ENCODE measurements around the gene ZNF670.

ZNF670 gene

GRCh38 chr1:247103859-247104591 lies 25.4 kb upstream of the ZNF670 start, which contains the start of gene ZNF669:
Gene ZNF669, minus strand, starts transcription at chr1:247104356. Its CDS starts 157 bp downstream, at chr1:247104199.
- DNase-seq (ENCODE audit: low read depth, low spot score): peak; percentile 98

- DNase-seq (ENCODE audit: low read depth, low spot score): no peak
Observed at GRCh38 chr1:247102381-247102780, 23.8 kb upstream of the ZNF670 start.

GRCh38 chr1:247100676-247101279 lies 22.2 kb upstream of the ZNF670 start:
- DNase-seq (ENCODE audit: low read depth, low spot score): no peak

GRCh38 chr1:247096958-247097357 lies 18.3 kb upstream of the ZNF670 start:
- DNase-seq (ENCODE audit: low read depth, low spot score): no peak

GRCh38 chr1:247096544-247096943 lies 17.9 kb upstream of the ZNF670 start:
- DNase-seq (ENCODE audit: low read depth, low spot score): no peak

- DNase-seq (ENCODE audit: low read depth, low spot score): no peak
Observed at GRCh38 chr1:247096112-247096511, 17.5 kb upstream of the ZNF670 start.

- no peak for DNase-seq (ENCODE audit: low read depth, low spot score)
Observed at GRCh38 chr1:247090455-247090854, 11.8 kb upstream of the ZNF670 start.

GRCh38 chr1:247089616-247090375 lies 11.2 kb upstream of the ZNF670 start:
- no peak for DNase-seq (ENCODE audit: low read depth, low spot score)

GRCh38 chr1:247088967-247089366 lies 10.4 kb upstream of the ZNF670 start:
- DNase-seq (ENCODE audit: low read depth, low spot score): no peak

GRCh38 chr1:247087256-247087655 lies 8.6 kb upstream of the ZNF670 start:
- no peak for DNase-seq (ENCODE audit: low read depth, low spot score)

GRCh38 chr1:247085310-247085709 lies 6.7 kb upstream of the ZNF670 start:
- no peak for DNase-seq (ENCODE audit: low read depth, low spot score)

GRCh38 chr1:247084771-247085170 lies 6.2 kb upstream of the ZNF670 start:
- no peak for DNase-seq (ENCODE audit: low read depth, low spot score)

GRCh38 chr1:247079141-247079874 lies 697 bp upstream of the ZNF670 start:
- DNase-seq (ENCODE audit: low read depth, low spot score): no peak

- peak; percentile 25 for DNase-seq (ENCODE audit: low read depth, low spot score)
Observed at GRCh38 chr1:247077876-247078257, 744 bp downstream of the ZNF670 start.

GRCh38 chr1:247077213-247077612 lies 1.4 kb downstream of the ZNF670 start:
- DNase-seq (ENCODE audit: low read depth, low spot score): peak; percentile 11

GRCh38 chr1:247070645-247071044 lies 8.0 kb downstream of the ZNF670 start:
- no peak for DNase-seq (ENCODE audit: low read depth, low spot score)

GRCh38 chr1:247064304-247064703 lies 14.3 kb downstream of the ZNF670 start:
- no peak for DNase-seq (ENCODE audit: low read depth, low spot score)

- no peak for DNase-seq (ENCODE audit: low read depth, low spot score)
Observed at GRCh38 chr1:247060771-247061170, 17.8 kb downstream of the ZNF670 start.

GRCh38 chr1:247056071-247056470 lies 22.5 kb downstream of the ZNF670 start:
- DNase-seq (ENCODE audit: low read depth, low spot score): no peak

- DNase-seq (ENCODE audit: low read depth, low spot score): peak; percentile 66
Observed at GRCh38 chr1:247054992-247055415, 23.6 kb downstream of the ZNF670 start.

GRCh38 chr1:247047702-247048101 lies 30.9 kb downstream of the ZNF670 start:
- DNase-seq (ENCODE audit: low read depth, low spot score): no peak

- DNase-seq (ENCODE audit: low read depth, low spot score): no peak
Observed at GRCh38 chr1:247047260-247047659, 31.4 kb downstream of the ZNF670 start.
